HCT116 (cell line): Measurements from ENCODE around the gene B4GALNT2.

Source experiments
- CEBPB ChIP-seq: IDR thresholded peaks from 2 replicates; pipeline ENCODE4 v1.6.1; 2012; ENCODE audit warnings: low read depth
- EGR1 ChIP-seq: IDR thresholded peaks from 2 replicates; pipeline ENCODE4 v1.6.1; 2012; ENCODE audit warnings: low read depth
- ZFX ChIP-seq: fragments of 450-650 bp; IDR thresholded peaks from 2 replicates; pipeline ENCODE4 v1.6.1; 2017
- TF ChIP-seq, protein P1 (sequence below): IDR thresholded peaks from 2 replicates; pipeline ENCODE4 v1.6.1; 2012; ENCODE audit warnings: low read depth

DNA sequence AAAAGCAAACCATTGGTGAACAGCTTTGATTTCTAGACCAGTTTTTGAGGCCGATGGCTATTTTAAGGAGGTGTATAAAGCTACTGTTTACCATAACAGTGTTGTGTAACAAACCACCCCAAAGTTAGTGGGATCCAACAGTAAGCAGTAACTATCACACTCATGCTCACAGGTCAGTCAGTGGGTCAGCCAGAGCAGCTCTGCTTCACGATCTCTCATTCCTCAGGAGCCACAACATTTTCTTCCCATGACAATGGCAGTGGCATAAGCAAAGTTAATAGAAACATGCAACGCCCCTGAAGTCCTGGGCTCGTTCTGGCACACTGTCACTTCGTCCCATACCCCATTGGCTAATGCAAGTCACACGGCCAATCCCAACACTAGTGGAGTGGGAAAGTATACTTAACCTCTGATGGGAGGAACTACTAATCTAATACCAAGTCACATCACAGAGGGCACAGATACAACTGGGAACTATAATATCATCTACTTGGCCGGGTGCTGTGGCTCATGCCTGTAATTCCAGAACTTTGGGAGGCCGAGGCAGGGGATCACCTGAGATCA is 28.0 kb upstream of the B4GALNT2 start:
- TF ChIP-seq, protein P1, sequence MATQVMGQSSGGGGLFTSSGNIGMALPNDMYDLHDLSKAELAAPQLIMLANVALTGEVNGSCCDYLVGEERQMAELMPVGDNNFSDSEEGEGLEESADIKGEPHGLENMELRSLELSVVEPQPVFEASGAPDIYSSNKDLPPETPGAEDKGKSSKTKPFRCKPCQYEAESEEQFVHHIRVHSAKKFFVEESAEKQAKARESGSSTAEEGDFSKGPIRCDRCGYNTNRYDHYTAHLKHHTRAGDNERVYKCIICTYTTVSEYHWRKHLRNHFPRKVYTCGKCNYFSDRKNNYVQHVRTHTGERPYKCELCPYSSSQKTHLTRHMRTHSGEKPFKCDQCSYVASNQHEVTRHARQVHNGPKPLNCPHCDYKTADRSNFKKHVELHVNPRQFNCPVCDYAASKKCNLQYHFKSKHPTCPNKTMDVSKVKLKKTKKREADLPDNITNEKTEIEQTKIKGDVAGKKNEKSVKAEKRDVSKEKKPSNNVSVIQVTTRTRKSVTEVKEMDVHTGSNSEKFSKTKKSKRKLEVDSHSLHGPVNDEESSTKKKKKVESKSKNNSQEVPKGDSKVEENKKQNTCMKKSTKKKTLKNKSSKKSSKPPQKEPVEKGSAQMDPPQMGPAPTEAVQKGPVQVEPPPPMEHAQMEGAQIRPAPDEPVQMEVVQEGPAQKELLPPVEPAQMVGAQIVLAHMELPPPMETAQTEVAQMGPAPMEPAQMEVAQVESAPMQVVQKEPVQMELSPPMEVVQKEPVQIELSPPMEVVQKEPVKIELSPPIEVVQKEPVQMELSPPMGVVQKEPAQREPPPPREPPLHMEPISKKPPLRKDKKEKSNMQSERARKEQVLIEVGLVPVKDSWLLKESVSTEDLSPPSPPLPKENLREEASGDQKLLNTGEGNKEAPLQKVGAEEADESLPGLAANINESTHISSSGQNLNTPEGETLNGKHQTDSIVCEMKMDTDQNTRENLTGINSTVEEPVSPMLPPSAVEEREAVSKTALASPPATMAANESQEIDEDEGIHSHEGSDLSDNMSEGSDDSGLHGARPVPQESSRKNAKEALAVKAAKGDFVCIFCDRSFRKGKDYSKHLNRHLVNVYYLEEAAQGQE = no peak
- TF ChIP-seq ZFX = no peak
- no peak for TF ChIP-seq EGR1
- TF ChIP-seq CEBPB = no peak
